ENCODE measurements around the gene PSMA2.

The PSMA2 gene

DNA sequence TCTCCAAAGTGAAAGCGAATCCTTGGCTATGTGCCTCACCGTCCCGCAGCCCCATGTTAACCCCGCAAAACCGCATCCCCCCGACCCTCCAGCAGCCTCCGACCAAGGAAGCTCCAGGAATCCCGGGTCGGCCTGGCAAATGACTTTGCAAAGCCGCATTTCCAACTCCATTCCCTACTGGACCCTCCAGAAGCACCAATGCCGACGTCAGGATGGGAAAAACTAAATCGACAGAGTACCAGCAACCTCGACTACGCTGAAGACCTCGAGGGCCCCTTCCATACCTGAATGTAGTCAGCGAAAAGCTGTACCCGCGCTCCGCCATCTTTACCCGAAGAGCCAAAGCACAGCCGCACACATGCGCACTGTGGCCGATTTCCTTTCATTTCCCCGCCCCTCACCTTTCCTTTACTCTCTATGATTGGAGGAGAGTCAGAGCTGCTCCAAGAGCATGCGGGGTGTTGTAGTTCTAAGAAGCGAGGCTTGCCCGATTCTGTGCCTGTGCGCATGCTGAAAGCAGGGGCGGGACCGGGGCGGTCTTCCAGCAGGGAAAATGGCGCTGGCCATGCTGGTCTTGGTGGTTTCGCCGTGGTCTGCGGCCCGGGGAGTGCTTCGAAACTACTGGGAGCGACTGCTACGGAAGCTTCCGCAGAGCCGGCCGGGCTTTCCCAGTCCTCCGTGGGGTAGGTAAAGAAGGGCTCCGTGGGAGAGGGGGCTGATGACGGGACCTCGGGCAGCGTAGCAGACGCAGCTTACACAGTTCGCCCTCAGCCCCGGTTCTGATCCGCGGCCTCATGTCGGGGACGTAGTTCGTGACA, at the start of gene PSMA2, which contains the start of gene MRPL32:
Gene PSMA2, minus strand, starts transcription at position 341 of the 818 bp plus-strand sequence. Its CDS starts 16 bp downstream, at position 325.
Gene MRPL32, plus strand, starts transcription at position 543 of the 818 bp plus-strand sequence. Its CDS starts 11 bp downstream, at position 554.
- peak; percentile 96 to 98 for DNase-seq

GRCh38 chr7:42981601-42982000, 49.6 kb upstream of the PSMA2 start:
- no peak for DNase-seq

DNA sequence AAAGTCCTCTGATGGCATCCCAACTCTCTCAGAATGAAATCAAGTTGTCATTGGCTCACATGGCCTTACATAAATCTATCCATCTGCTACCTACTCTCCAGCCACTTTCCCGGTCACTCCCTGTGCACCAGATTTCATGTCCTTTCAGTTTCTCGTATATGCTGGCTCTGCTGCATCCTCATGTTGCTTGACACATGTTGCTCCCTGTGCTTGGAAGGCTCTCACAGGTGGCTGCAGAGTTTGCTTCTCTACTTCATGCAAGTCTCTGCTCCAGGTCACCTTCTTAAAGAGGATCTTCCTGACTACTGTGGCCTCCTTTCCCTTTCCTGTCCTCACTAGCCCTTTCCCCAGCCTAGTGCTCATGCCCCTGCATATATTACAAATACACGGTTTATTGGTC, 48.5 kb upstream of the PSMA2 start:
- no peak for DNase-seq

DNA sequence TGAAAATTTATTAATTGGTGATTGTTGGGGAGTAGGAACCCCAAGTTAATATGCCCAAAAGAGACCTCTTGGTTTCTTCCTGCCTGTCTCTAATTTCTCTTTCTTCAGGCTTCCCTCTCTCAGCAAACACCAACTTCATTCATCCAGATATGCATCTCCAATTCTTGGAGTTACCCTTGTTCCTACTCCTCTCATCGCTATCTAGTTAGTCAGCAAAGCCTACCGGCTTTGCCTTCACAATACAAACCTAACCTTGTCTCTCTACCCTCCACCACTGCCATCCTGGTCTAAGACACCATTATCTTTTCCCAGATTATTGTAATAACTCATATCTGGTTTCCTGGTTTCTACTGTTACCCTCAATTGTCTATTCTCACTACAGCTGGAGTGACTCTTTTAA, 48.1 kb upstream of the PSMA2 start:
- no peak for DNase-seq

GRCh38 chr7:42978496-42978895, 46.5 kb upstream of the PSMA2 start:
- no peak for DNase-seq

DNA sequence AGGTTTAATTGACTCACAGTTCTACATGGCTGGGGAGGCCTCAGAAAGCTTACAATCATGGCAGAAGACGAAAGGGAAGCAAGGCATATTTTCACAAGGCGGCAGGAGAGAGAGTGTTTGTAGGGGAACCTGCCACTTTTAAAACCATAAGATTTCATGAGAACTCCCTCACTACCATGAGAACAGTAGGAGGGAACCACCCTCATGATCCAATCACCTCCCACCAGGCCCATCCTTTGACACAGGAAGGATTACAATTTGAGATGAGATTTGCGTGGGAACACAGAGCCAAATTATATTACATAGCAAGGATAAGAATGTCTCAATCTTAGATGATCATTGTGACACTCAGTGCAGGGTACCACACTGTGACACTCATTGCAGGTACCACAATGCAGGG, 44.4 kb upstream of the PSMA2 start:
- DNase-seq: no peak

GRCh38 chr7:42972699-42973500, 40.9 kb upstream of the PSMA2 start:
- peak in 1 of 2 experiments; percentile 9 for DNase-seq

DNA sequence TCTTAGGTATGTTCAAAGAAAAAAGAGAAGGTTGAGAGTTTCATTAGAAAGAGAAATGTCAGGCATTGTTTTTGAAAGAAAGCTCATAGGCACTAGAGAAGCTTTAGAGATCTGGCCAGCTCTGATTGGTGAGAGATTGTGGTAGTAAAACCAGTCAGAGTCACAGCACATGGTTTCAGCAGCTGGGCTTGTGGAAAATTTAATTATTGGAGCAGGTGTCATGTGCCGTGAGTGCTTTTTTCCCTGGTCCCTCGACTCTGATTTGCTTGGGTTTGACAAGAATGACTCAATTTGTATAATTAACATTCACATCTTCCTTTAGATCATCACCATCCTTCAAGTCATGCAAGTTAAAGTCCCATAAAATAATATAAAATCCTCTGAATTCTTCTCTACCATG, 35.4 kb upstream of the PSMA2 start:
- no peak for DNase-seq

DNA sequence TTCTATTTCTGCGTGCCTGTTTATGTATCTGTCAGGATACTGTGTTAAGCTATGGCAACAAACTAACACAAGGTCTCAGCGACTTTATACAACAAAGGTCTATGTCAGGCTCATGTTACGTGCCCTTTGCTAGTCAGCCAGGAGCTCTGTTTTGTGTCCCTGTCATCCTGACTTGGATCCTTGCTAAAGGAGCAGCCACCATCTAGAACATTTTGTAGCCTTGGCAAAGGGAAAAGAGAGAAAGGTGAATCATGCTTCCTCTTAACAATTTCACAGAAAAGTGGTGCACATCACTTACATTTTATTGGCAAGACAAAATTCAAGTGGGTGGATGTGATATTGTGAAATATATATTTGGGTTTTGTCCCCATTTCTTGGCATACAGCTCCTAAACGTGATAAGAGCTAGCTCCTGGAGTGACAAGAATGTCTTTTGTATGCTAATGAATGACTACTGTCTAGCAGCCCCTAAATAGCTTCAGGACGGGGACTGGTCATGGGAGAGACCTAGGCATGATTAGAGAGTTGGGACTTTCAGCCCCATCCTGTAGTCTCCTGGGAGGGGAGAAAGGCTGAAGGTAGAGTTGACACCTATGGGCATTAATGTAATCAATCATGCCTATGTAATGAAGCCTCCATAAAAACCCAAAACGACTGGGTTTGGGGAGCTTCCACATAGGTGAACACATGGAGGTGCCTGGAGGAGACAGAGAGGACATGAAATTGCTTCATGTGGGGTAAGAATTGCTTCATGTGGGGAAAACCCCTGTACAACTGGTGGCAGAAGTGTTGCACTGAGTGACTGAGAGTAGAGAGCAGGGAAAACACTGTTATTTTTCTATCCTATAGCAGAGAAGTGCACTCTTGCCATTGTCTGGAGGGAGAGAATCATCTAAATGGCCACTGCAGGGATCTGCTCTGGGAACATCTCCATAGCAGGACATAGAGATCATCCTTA, 33.2 kb upstream of the PSMA2 start:
- DNase-seq: no peak

- DNase-seq: no peak
These were observed 32.3 kb upstream of the PSMA2 start for GRCh38 chr7:42964293-42964692.

DNA sequence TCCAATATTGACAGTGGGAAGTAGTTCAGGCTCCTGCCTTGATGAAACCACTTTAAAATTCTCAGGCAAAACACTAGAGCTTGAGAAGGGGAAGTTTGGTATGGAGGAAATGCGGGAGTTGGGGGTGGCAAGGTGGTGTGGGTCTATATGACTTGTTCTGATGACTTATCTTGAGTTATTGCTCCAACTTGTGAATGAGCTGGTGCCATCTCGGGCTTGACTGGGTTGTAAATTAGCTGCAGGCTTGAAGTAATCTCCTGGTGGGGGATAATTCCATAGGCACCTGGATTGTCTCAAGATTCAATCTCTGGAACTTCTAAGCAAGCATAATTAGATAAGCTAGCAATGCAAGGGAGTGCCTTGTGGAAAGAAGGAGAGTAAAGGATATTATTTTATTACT, 29.2 kb upstream of the PSMA2 start:
- no peak for DNase-seq

- no peak for DNase-seq
These were observed 28.8 kb upstream of the PSMA2 start for GRCh38 chr7:42960762-42961161.

GRCh38 chr7:42959549-42959948, 27.6 kb upstream of the PSMA2 start:
- DNase-seq: no peak

- DNase-seq: no peak
These were observed 24.1 kb upstream of the PSMA2 start for GRCh38 chr7:42956062-42956461.

DNA sequence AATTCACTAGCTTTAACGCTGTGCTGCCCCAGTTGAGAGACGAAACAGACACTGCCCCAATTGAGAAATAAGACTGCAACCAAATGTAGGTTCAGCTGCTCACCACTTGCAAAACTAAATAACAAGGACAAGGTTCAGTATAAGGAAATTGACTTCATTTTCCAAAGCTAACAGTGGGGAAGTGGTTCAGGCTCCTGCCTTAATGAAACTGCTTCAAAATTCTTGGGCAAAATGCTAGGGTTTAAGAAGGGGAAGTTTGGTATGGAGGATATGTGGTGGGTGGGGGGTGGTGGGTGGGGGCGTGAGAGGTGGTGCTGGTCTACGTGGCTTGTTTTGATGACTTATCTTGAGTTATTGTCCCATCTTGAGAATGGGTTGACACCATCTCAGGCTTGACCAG, 22.0 kb upstream of the PSMA2 start:
- no peak for DNase-seq

DNA sequence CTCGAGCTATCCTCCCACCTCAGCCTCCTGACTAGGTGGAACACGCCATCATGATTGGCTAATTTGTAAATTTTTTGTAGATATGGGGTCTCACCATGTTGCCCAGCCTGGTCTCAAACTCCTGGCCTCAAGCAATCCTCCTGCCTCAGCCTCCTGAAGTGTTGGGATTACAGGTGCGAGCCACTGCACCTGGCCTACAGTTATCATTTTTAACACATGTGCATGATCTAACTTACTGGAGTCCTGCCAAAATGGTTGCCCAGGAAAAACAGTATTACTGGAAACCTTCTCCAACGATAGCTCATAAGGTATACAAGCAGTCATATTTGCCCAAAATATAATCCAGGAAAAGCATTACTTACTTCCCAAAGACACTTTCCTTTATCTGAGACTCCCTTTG, 20.4 kb upstream of the PSMA2 start:
- DNase-seq: no peak

- DNase-seq: no peak
These were observed 18.4 kb upstream of the PSMA2 start for GRCh38 chr7:42950417-42950816.

DNA sequence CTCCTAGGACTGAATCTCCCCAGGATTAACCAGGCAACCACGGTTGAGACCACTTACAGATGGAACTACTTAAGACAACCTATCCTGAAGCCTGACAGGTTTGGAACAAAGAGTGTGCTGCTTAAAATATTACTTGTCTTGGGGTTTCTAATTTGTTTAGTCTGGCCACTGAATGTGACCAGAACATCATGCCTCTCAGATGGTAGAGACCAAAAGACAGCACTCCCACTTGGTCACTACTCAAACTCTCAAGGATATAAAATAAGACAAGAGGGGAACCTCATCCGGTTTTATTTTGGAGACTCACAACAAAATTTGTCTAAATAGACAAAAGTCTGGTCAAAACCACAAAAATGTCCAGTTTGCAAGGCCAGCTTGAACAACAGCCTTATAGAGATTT, 15.5 kb upstream of the PSMA2 start:
- DNase-seq: no peak

GRCh38 chr7:42946627-42946950, 14.6 kb upstream of the PSMA2 start:
- DNase-seq: no peak

GRCh38 chr7:42945821-42946626, 14.1 kb upstream of the PSMA2 start:
- no peak for DNase-seq

- peak; percentile 28 to 80 for DNase-seq
These were observed 9.2 kb upstream of the PSMA2 start for GRCh38 chr7:42940985-42941847.
